Suprapubic skin (tissue), 4 donors: ENCODE data around the gene EIF5. TPM values are rescaled to one million over a fixed set of nuclear protein-coding genes. Genes with fewer than 3 reads are reported as not detected.

Source experiments
- DNase-seq, 2 donors: peaks; one replicate each; pipeline ENCODE4 v3.0.0-alpha.2; 2019; ENCODE audit warnings: low spot score in 2 of 2
- H3K27ac ChIP-seq: fragments of 200-600 bp; sonication (generic); one replicate; pipeline ENCODE4 v1.5.1; 2019
- H3K27me3 ChIP-seq: fragments of 200-600 bp; sonication (generic); one replicate; pipeline ENCODE4 v1.5.1; 2019
- H3K36me3 ChIP-seq: fragments of 200-600 bp; sonication (generic); one replicate; pipeline ENCODE4 v1.5.1; 2019
- H3K4me1 ChIP-seq: fragments of 200-600 bp; sonication (generic); one replicate; pipeline ENCODE4 v1.5.1; 2019
- H3K4me3 ChIP-seq: fragments of 200-600 bp; sonication (generic); one replicate; pipeline ENCODE4 v1.5.1; 2019; ENCODE audit warnings: mild to moderate bottlenecking
- H3K9me3 ChIP-seq: fragments of 200-600 bp; sonication (generic); one replicate; pipeline ENCODE4 v1.5.1; 2019
- EP300 ChIP-seq: sonication (generic); formaldehyde crosslinking; IDR thresholded peaks from one replicate; pipeline ENCODE4 v1.6.1; 2017; ENCODE audit warnings: antibody characterized with exemption
- POLR2A ChIP-seq, 2 donors: fragments of 450-650 bp; IDR thresholded peaks; one replicate each; pipeline ENCODE4 v1.6.1; 2017; ENCODE audit warnings: antibody characterized with exemption in 2 of 2, mild to moderate bottlenecking in 2 of 2, moderate library complexity in 2 of 2
- POLR2AphosphoS5 ChIP-seq, 3 donors: sonication (generic); formaldehyde crosslinking; IDR thresholded peaks; one replicate each; pipeline ENCODE4 v1.6.1; 2017; ENCODE audit warnings: antibody characterized with exemption in 3 of 3
- WGBS: methylation state at CpG from one replicate; pipeline ENCODE4 v1.1.5; 2018; 5-methylcytosine and 5-hydroxymethylcytosine counted together
- total RNA-seq, 4 donors: library from RNA; depleted of rRNA; stranded (reverse); fragments of >200 nt; gene quantifications; one replicate each; pipeline ENCODE4 v1.1.0, GENCODE V29; 2016
- TF ChIP-seq, protein P1 (sequence below), 2 donors: fragments of 200-600 bp in 1 of 2; fragments of 450-650 bp in 1 of 2; sonication (generic) in 1 of 2; IDR thresholded peaks; one replicate each; pipeline ENCODE4 v1.5.1; 2016 to 2019; ENCODE audit warnings: antibody characterized with exemption in 2 of 2, mild to moderate bottlenecking in 1 of 2, moderate library complexity in 1 of 2

EIF5 gene
- total RNA-seq, 4 donors from 2014 or later, result 167 to 241 (median 194) TPM

DNA sequence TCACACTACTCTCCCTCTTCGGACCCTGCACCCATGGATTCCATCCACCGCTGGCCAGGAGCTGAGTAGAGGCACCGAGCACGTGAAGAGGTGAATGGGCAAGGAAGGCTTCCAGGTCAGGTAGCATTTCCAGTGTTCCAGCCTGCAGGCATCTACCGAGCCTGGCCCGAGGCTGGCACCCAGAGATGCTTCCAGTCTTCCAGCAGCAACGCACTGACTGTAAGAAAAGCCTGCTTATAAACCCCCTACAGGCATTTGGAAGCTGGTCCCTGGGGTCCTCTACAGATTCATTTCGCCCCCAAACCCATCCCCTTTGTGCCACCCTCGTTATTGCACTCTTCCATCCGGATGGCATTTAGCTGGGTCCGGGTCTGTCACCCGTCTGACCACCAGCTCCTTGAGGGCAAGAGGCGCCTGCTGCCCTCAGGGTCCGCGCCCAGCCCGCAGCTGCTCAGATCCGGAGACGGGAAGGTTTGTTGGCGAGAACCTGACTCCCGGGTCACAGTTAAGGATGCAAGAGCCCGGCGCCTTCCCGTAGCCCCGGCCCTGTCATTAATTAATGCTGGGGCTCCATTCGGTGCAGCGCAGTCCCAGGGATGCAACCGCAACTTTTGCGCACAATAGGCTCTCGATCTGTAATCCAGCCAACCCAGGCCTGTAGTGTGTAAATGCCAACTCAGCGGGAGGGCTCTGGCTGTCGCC, 50.6 kb downstream of the EIF5 start:
- Histone ChIP-seq H3K27ac (peak overlapping the region; percentile 97), H3K4me3 (peak overlapping the region; percentile 79), H3K9me3 (no peaks in the 10 kb centered on the region), H3K36me3 (no peaks in the 10 kb centered on the region), H3K27me3 (no peaks in the 10 kb centered on the region), H3K4me1 (peaks cover 37% of the 10 kb centered on the region)
- no peak for TF ChIP-seq EP300
- TF ChIP-seq, protein P1, sequence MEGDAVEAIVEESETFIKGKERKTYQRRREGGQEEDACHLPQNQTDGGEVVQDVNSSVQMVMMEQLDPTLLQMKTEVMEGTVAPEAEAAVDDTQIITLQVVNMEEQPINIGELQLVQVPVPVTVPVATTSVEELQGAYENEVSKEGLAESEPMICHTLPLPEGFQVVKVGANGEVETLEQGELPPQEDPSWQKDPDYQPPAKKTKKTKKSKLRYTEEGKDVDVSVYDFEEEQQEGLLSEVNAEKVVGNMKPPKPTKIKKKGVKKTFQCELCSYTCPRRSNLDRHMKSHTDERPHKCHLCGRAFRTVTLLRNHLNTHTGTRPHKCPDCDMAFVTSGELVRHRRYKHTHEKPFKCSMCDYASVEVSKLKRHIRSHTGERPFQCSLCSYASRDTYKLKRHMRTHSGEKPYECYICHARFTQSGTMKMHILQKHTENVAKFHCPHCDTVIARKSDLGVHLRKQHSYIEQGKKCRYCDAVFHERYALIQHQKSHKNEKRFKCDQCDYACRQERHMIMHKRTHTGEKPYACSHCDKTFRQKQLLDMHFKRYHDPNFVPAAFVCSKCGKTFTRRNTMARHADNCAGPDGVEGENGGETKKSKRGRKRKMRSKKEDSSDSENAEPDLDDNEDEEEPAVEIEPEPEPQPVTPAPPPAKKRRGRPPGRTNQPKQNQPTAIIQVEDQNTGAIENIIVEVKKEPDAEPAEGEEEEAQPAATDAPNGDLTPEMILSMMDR (IDR thresholded peaks at IDR 0.05), result no peak
- TF ChIP-seq POLR2A (IDR thresholded peaks at IDR 0.05), result no peak
- 6% methylated on average over 23 of the region's 31 CpGs for WGBS
- DNase-seq, result peak in 1 of 2 donors; percentile 74

GRCh38 chr14:103385152-103385928, 51.3 kb downstream of the EIF5 start, which contains the start of gene MARK3:
MARK3 (plus strand) TSS chr14:103385415; CDS start chr14:103386030, 615 bp downstream.
- no peaks in the 10 kb centered on the region for H3K36me3 ChIP-seq
- WGBS, result no CpG with 5 or more reads among the region's 91 CpGs
- H3K4me3 ChIP-seq, result peak within 1 kb of the TSS; percentile 79
- TF ChIP-seq POLR2A (IDR thresholded peaks at IDR 0.05), result peak in 1 of 2 donors; percentile 87
- TF ChIP-seq, protein P1 (IDR thresholded peaks at IDR 0.05), result peak in 1 of 2 donors; percentile 21
- TF ChIP-seq EP300, result no peak
- TF ChIP-seq POLR2AphosphoS5 (IDR thresholded peaks at IDR 0.05), result peak; percentile 33 to 80 (median 64)
- H3K27ac ChIP-seq, result peak within 1 kb of the TSS; percentile 97
- DNase-seq, result peak; percentile 98 to 99
- peaks cover 41% of the 10 kb centered on the region for H3K4me1 ChIP-seq
- H3K9me3 ChIP-seq, result no peaks in the 10 kb centered on the region
- H3K27me3 ChIP-seq, result no peaks in the 10 kb centered on the region

GRCh38 chr14:103385929-103386712, 52.1 kb downstream of the EIF5 start:
- peak overlapping the region; percentile 97 for H3K27ac ChIP-seq
- under 1% methylated on average over 28 of the region's 44 CpGs for WGBS
- H3K9me3 ChIP-seq, result no peaks in the 10 kb centered on the region
- H3K36me3 ChIP-seq, result no peaks in the 10 kb centered on the region
- H3K27me3 ChIP-seq, result no peaks in the 10 kb centered on the region
- H3K4me3 ChIP-seq, result peak overlapping the region; percentile 79
- H3K4me1 ChIP-seq, result peaks cover 44% of the 10 kb centered on the region
- no peak for TF ChIP-seq POLR2A (IDR thresholded peaks at IDR 0.05)
- TF ChIP-seq, protein P1 (IDR thresholded peaks at IDR 0.05), result no peak
- TF ChIP-seq EP300, result no peak
- TF ChIP-seq POLR2AphosphoS5 (IDR thresholded peaks at IDR 0.05), result no peak
- peak in 1 of 2 donors; percentile 70 for DNase-seq

DNA sequence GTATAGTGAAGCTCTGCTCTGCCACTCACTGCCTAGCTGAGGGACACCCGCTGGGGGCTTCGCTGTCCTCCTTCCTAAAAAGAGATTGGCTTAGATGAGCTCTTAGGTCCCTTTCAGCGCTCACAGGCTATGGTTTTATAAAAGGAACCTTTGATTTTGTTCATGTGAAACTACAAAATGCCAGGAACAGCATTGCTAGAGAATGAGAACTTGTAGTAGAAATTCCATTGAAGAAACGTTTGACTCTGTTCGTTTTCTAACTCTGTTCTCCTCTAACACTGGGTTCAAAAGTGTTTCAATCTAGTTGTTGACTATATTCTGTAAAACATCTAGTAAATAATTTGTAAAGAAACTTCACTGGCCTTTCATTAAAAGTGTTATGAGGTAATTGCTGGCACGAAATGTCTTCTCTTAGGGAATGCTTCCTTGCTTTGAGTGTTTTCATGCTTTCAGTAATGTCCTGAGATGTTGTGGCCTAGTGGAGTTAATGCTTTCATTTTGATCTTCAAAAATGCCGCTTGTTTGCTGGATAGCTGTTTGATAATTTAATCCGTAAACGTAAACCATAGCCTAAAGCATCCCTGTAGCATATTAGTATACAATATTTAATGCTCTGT, 52.8 kb downstream of the EIF5 start:
- TF ChIP-seq, protein P1 (IDR thresholded peaks at IDR 0.05), result no peak
- TF ChIP-seq POLR2A (IDR thresholded peaks at IDR 0.05), result no peak
- no peak for TF ChIP-seq POLR2AphosphoS5 (IDR thresholded peaks at IDR 0.05)
- no peak for TF ChIP-seq EP300
- DNase-seq, result no peak
- Histone ChIP-seq H3K4me3 (peak overlapping the region; percentile 79), H3K27me3 (no peaks in the 10 kb centered on the region), H3K4me1 (peaks cover 44% of the 10 kb centered on the region), H3K9me3 (no peaks in the 10 kb centered on the region), H3K36me3 (no peaks in the 10 kb centered on the region), H3K27ac (peak overlapping the region; percentile 97)
- WGBS, result 6% methylated on average over 9 of the region's 9 CpGs
